ENCODE measurements around the gene AGFG1.

AGFG1 gene

GRCh38 chr2:227471924-227472264 lies at the start of gene AGFG1:
AGFG1 (plus strand) TSS chr2:227472156; CDS start chr2:227472422, 266 bp downstream.
- DNase-seq = peak; percentile 40

GRCh38 chr2:227423656-227424499 lies 48.1 kb upstream of the AGFG1 start:
- DNase-seq = no peak

GRCh38 chr2:227428731-227429285 lies 43.1 kb upstream of the AGFG1 start:
- DNase-seq = no peak

- no peak for DNase-seq
These were observed 41.3 kb upstream of the AGFG1 start for GRCh38 chr2:227430639-227431038.

GRCh38 chr2:227433171-227433570 lies 38.8 kb upstream of the AGFG1 start:
- DNase-seq = no peak

GRCh38 chr2:227436436-227437174 lies 35.4 kb upstream of the AGFG1 start:
- DNase-seq = no peak

GRCh38 chr2:227439214-227439613 lies 32.7 kb upstream of the AGFG1 start:
- DNase-seq = no peak

GRCh38 chr2:227442639-227443038 lies 29.3 kb upstream of the AGFG1 start:
- DNase-seq = no peak

- DNase-seq = no peak
These were observed 27.9 kb upstream of the AGFG1 start for GRCh38 chr2:227443889-227444568.

GRCh38 chr2:227447606-227448005 lies 24.4 kb upstream of the AGFG1 start:
- no peak for DNase-seq

GRCh38 chr2:227450311-227450841 lies 21.6 kb upstream of the AGFG1 start:
- no peak for DNase-seq

- no peak for DNase-seq
These were observed 20.9 kb upstream of the AGFG1 start for GRCh38 chr2:227450926-227451654.

- no peak for DNase-seq
These were observed 20.3 kb upstream of the AGFG1 start for GRCh38 chr2:227451655-227451992.

- no peak for DNase-seq
These were observed 18.1 kb upstream of the AGFG1 start for GRCh38 chr2:227453810-227454209.

GRCh38 chr2:227454323-227454860 lies 17.6 kb upstream of the AGFG1 start:
- no peak for DNase-seq

GRCh38 chr2:227455200-227455599 lies 16.8 kb upstream of the AGFG1 start:
- DNase-seq = no peak

GRCh38 chr2:227456102-227456501 lies 15.9 kb upstream of the AGFG1 start:
- DNase-seq = no peak

- DNase-seq = no peak
These were observed 15.2 kb upstream of the AGFG1 start for GRCh38 chr2:227456772-227457171.

- DNase-seq = no peak
These were observed 11.9 kb upstream of the AGFG1 start for GRCh38 chr2:227460070-227460485.

GRCh38 chr2:227460833-227461232 lies 11.1 kb upstream of the AGFG1 start:
- no peak for DNase-seq

- no peak for DNase-seq
These were observed 10.0 kb upstream of the AGFG1 start for GRCh38 chr2:227461811-227462461.

Measured in DMS79 (cell line).